HFFc6 (cell line): ENCODE results near the gene AMIGO3. TPM values are rescaled to one million over a fixed set of nuclear protein-coding genes. Genes with fewer than 3 reads are reported as not detected.
"Not testable (repeated sequence)": the region's sequence is repeated elsewhere in the genome, so short reads cannot be mapped to it uniquely, and the experiment has no call there.

Experiments used
- DNase-seq: peaks from one replicate; pipeline ENCODE4 v3.0.0-alpha.2; 2018
- H3K27ac Mint-ChIP-seq: 2 replicates; pipeline ENCODE4 v1.8.0; 2020; ENCODE audit warnings: mild to moderate bottlenecking, mixed read lengths
- H3K27me3 Mint-ChIP-seq: 2 replicates; pipeline ENCODE4 v1.8.0; 2021; ENCODE audit warnings: mild to moderate bottlenecking, moderate library complexity, mixed read lengths; ENCODE audit not compliant: insufficient read depth
- H3K36me3 Mint-ChIP-seq: 2 replicates; pipeline ENCODE4 v1.8.0; 2021; ENCODE audit warnings: low read depth, mixed read lengths
- H3K4me1 Mint-ChIP-seq: 2 replicates; pipeline ENCODE4 v1.8.0; 2020; ENCODE audit warnings: low read depth, mixed read lengths
- H3K4me3 Mint-ChIP-seq: 2 replicates; pipeline ENCODE4 v1.8.0; 2020; ENCODE audit warnings: mild to moderate bottlenecking, moderate library complexity, mixed read lengths
- H3K9me3 Mint-ChIP-seq: 2 replicates; pipeline ENCODE4 v1.8.0; 2020; ENCODE audit warnings: mild to moderate bottlenecking, mixed read lengths
- CTCF ChIP-seq: fragments of 200-600 bp; sonication (generic); IDR thresholded peaks from 2 replicates; pipeline ENCODE4 v1.5.0; 2021; ENCODE audit warnings: antibody characterized with exemption, mild to moderate bottlenecking
- total RNA-seq, 6 experiments: library from RNA; stranded (reverse); fragmentation: NEBNext Ultra II Directional; extraction: Animal tissue kit (Norgen Biotek cat#: 25700); gene quantifications; 2 replicates in 1 of 6; 3 replicates in 5 of 6; pipeline ENCODE4 v1.2.3, GENCODE V29; 2021

Gene AMIGO3
- total RNA-seq, 6 experiments from 2014 or later = 0.43 to 0.61 TPM; not detected in 4

DNA sequence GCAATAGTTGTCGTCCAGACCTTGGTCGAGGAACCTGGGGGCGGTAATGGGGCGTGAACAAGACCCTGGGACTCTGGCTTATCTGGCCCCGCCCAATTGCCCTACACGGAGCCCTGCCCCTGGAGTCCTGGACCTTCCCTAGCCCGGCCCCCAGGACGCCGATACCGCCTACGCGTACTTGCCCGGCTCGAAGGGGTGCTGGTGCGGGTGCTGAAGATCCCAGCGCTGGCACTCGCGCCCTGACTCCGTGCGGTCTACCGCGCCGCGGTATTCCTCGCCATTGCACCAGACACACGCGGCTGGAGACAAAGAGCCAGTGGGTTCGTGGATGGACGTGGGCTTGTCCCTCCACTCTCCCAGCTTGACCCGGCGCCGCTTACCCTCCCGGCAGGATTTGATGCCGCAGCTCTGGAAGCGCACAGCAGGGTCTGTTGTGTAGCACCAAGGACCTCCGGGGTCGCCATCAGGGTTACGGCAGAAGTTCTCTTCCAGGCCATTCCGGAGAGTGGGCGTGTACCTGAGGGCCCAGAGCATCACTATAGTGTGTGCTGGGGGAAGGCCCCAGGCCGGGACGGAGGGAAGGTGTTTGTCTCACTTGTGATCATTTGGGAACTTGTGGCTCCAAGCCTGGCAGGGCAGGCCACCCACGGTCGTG, 32.6 kb downstream of the AMIGO3 start:
- not testable (repeated sequence) for H3K27me3 Mint-ChIP-seq, H3K36me3 Mint-ChIP-seq, DNase-seq, H3K9me3 Mint-ChIP-seq, H3K4me3 Mint-ChIP-seq, H3K27ac Mint-ChIP-seq
- H3K4me1 Mint-ChIP-seq = peaks cover 25% of the 10 kb centered on the region

DNA sequence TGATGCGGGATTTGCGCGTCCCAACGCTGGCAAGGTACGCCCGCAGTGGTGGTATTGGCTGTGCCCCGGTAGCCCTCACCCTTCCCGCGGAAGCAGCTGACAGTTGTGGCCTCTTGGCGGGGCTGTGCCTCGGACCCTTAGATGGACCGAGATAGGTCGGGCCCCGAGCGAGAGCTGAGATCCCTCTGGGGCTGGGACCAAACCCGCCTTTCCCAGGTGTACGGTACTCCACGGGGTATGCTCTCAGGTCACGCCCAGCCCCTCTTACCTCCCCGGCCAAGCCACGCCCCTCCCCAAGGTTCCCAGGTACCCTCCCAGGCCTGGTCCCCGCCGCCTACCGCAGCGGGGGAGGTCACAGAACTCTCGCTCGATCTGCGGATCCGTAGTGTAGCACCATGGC, 33.1 kb downstream of the AMIGO3 start:
- peaks cover 25% of the 10 kb centered on the region for H3K4me1 Mint-ChIP-seq
- H3K27ac Mint-ChIP-seq, H3K9me3 Mint-ChIP-seq, H3K36me3 Mint-ChIP-seq, H3K27me3 Mint-ChIP-seq, H3K4me3 Mint-ChIP-seq, DNase-seq: not testable (repeated sequence)

GRCh38 chr3:49685846-49686245, 33.6 kb downstream of the AMIGO3 start:
- H3K9me3 Mint-ChIP-seq, H3K36me3 Mint-ChIP-seq, H3K4me3 Mint-ChIP-seq, H3K27ac Mint-ChIP-seq, H3K27me3 Mint-ChIP-seq, DNase-seq: not testable (repeated sequence)
- peaks cover 22% of the 10 kb centered on the region for H3K4me1 Mint-ChIP-seq

DNA sequence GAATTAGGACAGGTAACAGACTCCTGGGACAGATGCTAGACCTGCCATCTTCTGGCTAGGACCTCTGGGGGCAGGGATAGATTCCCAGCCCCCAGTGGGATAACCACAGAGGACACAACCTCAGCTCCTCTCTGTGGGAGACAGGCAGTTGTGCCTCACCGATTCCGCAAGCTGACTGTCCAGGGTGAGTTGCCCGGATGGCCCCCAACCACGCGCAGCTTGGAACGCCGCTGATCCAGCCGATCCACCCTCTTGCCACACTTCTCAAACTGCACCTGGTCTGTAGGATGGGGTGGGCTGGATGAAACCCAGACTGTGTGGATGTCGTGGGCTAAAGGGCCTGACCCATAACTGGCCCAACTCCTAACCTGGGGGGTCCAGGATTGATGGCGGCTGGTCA, 34.4 kb downstream of the AMIGO3 start:
- not testable (repeated sequence) for H3K27me3 Mint-ChIP-seq, DNase-seq, H3K36me3 Mint-ChIP-seq, H3K4me3 Mint-ChIP-seq, H3K27ac Mint-ChIP-seq, H3K9me3 Mint-ChIP-seq
- peaks cover 15% of the 10 kb centered on the region for H3K4me1 Mint-ChIP-seq

- not testable (repeated sequence) for H3K9me3 Mint-ChIP-seq, H3K4me1 Mint-ChIP-seq, H3K27me3 Mint-ChIP-seq, H3K4me3 Mint-ChIP-seq, H3K27ac Mint-ChIP-seq, DNase-seq, H3K36me3 Mint-ChIP-seq
Observed at GRCh38 chr3:49684453-49684852, 35.0 kb downstream of the AMIGO3 start.

GRCh38 chr3:49683162-49683561, 36.3 kb downstream of the AMIGO3 start:
- DNase-seq = no peak
- no peaks in the 10 kb centered on the region for H3K4me1 Mint-ChIP-seq

DNA sequence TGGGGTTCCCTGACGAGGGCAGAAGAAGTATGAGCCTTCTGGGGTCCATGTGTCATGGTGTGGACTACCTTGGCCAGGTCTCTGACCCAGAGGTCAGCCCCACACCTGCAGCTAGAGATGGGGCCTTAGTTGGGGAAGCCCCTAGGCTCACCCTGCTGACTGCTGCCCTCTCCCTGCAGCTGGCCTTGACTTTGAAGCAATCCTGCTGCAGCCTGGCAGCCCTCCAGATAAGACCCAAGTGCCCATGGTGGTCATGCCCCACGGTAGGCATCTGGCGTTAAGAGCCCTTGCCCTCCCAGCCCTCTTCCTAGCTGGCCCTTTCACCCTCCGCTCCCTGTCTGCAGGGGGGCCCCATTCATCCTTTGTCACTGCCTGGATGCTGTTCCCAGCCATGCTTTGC, 37.9 kb downstream of the AMIGO3 start:
- TF ChIP-seq CTCF = no peak
- Mint-ChIP-seq H3K36me3 (peaks cover 14% of the 10 kb centered on the region), H3K9me3 (no peaks in the 10 kb centered on the region), H3K27ac (no peak overlapping the region), H3K4me1 (no peaks in the 10 kb centered on the region), H3K4me3 (no peak overlapping the region), H3K27me3 (peaks cover 2% of the 10 kb centered on the region; the same call in 1 of the 2 replicates)
- DNase-seq = no peak

More at GRCh38 chr3:49683162-49683561, 36.3 kb downstream of the AMIGO3 start:
- Mint-ChIP-seq H3K4me3 (no peak overlapping the region), H3K36me3 (peaks cover 8% of the 10 kb centered on the region), H3K27ac (no peak overlapping the region), H3K27me3 (peaks cover 2% of the 10 kb centered on the region), H3K9me3 (no peaks in the 10 kb centered on the region)
- TF ChIP-seq CTCF = no peak

GRCh38 chr3:49681232-49681522, 38.3 kb downstream of the AMIGO3 start:
- no peak overlapping the region for H3K27ac Mint-ChIP-seq
- H3K27me3 Mint-ChIP-seq = peaks cover 2% of the 10 kb centered on the region; the same call in 1 of the 2 replicates
- H3K9me3 Mint-ChIP-seq = no peaks in the 10 kb centered on the region
- no peak for TF ChIP-seq CTCF
- no peak for DNase-seq
- H3K4me1 Mint-ChIP-seq = no peaks in the 10 kb centered on the region
- no peak overlapping the region for H3K4me3 Mint-ChIP-seq
- peaks cover 16% of the 10 kb centered on the region for H3K36me3 Mint-ChIP-seq
